ENCODE data around the gene ARHGAP10.

The ARHGAP10 gene

GRCh38 chr4:148053298-148054003 lies 321.6 kb downstream of the ARHGAP10 start:
- H2BK120ac ChIP-seq (ENCODE audit: low read depth, low read length) = no peak overlapping the region
- no peak overlapping the region for H2BK5ac ChIP-seq (ENCODE audit: low read length)
- no peak overlapping the region for H3K4ac ChIP-seq (ENCODE audit: low read length)
- H2AFZ ChIP-seq (ENCODE audit: low read length) = no peak overlapping the region
- no peak for DNase-seq (ENCODE audit: low spot score)
- peaks cover 0 to 3% of the 10 kb centered on the region in 2 donors for H3K4me1 ChIP-seq (ENCODE audit: control insufficient read depth in 2 of 2, insufficient read depth in 1 of 2, low read depth in 1 of 2, low read length in 2 of 2)
- no peak overlapping the region for H3K23ac ChIP-seq (ENCODE audit: low read depth, low read length, poor library complexity)
- H3K9ac ChIP-seq (ENCODE audit: low read depth, low read length, poor library complexity) = no peak overlapping the region
- no peak overlapping the region for H3K18ac ChIP-seq (ENCODE audit: low read length)
- no peak overlapping the region for H3K4me2 ChIP-seq (ENCODE audit: insufficient read depth, low read length, poor library complexity, severe bottlenecking)
- H3K9me3 ChIP-seq (replicated peaks in 1 of 2; ENCODE audit: control insufficient read depth in 2 of 2, insufficient read depth in 1 of 2, low read depth in 1 of 2, low read length in 2 of 2) = no peaks in the 10 kb centered on the region
- no peak overlapping the region for H4K91ac ChIP-seq (ENCODE audit: low read depth, low read length, poor library complexity)
- H3K36me3 ChIP-seq (replicated peaks in 1 of 2; ENCODE audit: control insufficient read depth in 2 of 2, insufficient read depth in 2 of 2, low read length in 2 of 2) = no peaks in the 10 kb centered on the region
- no peak overlapping the region for H2BK12ac ChIP-seq (ENCODE audit: low read length)
- no peak overlapping the region for H3K27ac ChIP-seq (replicated peaks; ENCODE audit: low read length)
- no peaks in the 10 kb centered on the region for H3K27me3 ChIP-seq (ENCODE audit: control insufficient read depth in 3 of 3, insufficient read depth in 3 of 3, low read depth in 1 of 3, low read length in 3 of 3)
- no CpG with 5 or more reads among the region's 11 CpGs for WGBS, 2 donors (ENCODE audit: extremely low coverage in 2 of 2, insufficient read length in 2 of 2, insufficient replicate concordance in 1 of 2)
- H4K8ac ChIP-seq (ENCODE audit: low read depth, low read length) = no peak overlapping the region
- no peak overlapping the region for H3K4me3 ChIP-seq (ENCODE audit: low read length in 2 of 2)
- H3K79me1 ChIP-seq (ENCODE audit: low read depth, low read length) = no peaks in the 10 kb centered on the region
- H2AK5ac ChIP-seq (ENCODE audit: low read depth, low read length) = no peak overlapping the region
- no peak overlapping the region for H2BK15ac ChIP-seq (ENCODE audit: low read length)
- no peak overlapping the region for H3K14ac ChIP-seq (ENCODE audit: low read length)

GRCh38 chr4:148054275-148054674 lies 322.4 kb downstream of the ARHGAP10 start:
- no peak overlapping the region for H2BK15ac ChIP-seq (ENCODE audit: low read length)
- no peak overlapping the region for H3K4ac ChIP-seq (ENCODE audit: low read length)
- no peak overlapping the region for H3K27ac ChIP-seq (replicated peaks; ENCODE audit: low read length)
- H4K8ac ChIP-seq (ENCODE audit: low read depth, low read length) = no peak overlapping the region
- H2AFZ ChIP-seq (ENCODE audit: low read length) = no peak overlapping the region
- no peak overlapping the region for H3K4me2 ChIP-seq (ENCODE audit: insufficient read depth, low read length, poor library complexity, severe bottlenecking)
- no peak overlapping the region for H2BK5ac ChIP-seq (ENCODE audit: low read length)
- H3K27me3 ChIP-seq (ENCODE audit: control insufficient read depth in 3 of 3, insufficient read depth in 3 of 3, low read depth in 1 of 3, low read length in 3 of 3) = no peaks in the 10 kb centered on the region
- peaks cover 0 to under 1% of the 10 kb centered on the region in 2 donors for H3K4me1 ChIP-seq (ENCODE audit: control insufficient read depth in 2 of 2, insufficient read depth in 1 of 2, low read depth in 1 of 2, low read length in 2 of 2)
- H2BK120ac ChIP-seq (ENCODE audit: low read depth, low read length) = no peak overlapping the region
- no peaks in the 10 kb centered on the region for H3K9me3 ChIP-seq (replicated peaks in 1 of 2; ENCODE audit: control insufficient read depth in 2 of 2, insufficient read depth in 1 of 2, low read depth in 1 of 2, low read length in 2 of 2)
- H3K18ac ChIP-seq (ENCODE audit: low read length) = no peak overlapping the region
- H2BK12ac ChIP-seq (ENCODE audit: low read length) = no peak overlapping the region
- H3K23ac ChIP-seq (ENCODE audit: low read depth, low read length, poor library complexity) = no peak overlapping the region
- no peak overlapping the region for H3K14ac ChIP-seq (ENCODE audit: low read length)
- no peaks in the 10 kb centered on the region for H3K36me3 ChIP-seq (replicated peaks in 1 of 2; ENCODE audit: control insufficient read depth in 2 of 2, insufficient read depth in 2 of 2, low read length in 2 of 2)
- no peak overlapping the region for H2AK5ac ChIP-seq (ENCODE audit: low read depth, low read length)
- no peak overlapping the region for H3K4me3 ChIP-seq (ENCODE audit: low read length in 2 of 2)
- DNase-seq (ENCODE audit: low spot score) = no peak
- no peak overlapping the region for H3K9ac ChIP-seq (ENCODE audit: low read depth, low read length, poor library complexity)
- no peak overlapping the region for H4K91ac ChIP-seq (ENCODE audit: low read depth, low read length, poor library complexity)
- no peaks in the 10 kb centered on the region for H3K79me1 ChIP-seq (ENCODE audit: low read depth, low read length)
- WGBS, 2 donors (ENCODE audit: extremely low coverage in 2 of 2, insufficient read length in 2 of 2, insufficient replicate concordance in 1 of 2) = no CpG with 5 or more reads among the region's 3 CpGs

GRCh38 chr4:148055844-148056243 lies 324.0 kb downstream of the ARHGAP10 start:
- H3K23ac ChIP-seq (ENCODE audit: low read depth, low read length, poor library complexity) = no peak overlapping the region
- H2BK5ac ChIP-seq (ENCODE audit: low read length) = no peak overlapping the region
- H3K27ac ChIP-seq (replicated peaks; ENCODE audit: low read length) = no peak overlapping the region
- H3K9ac ChIP-seq (ENCODE audit: low read depth, low read length, poor library complexity) = no peak overlapping the region
- WGBS, 2 donors (ENCODE audit: extremely low coverage in 2 of 2, insufficient read length in 2 of 2, insufficient replicate concordance in 1 of 2) = no CpG with 5 or more reads among the region's 6 CpGs
- H4K91ac ChIP-seq (ENCODE audit: low read depth, low read length, poor library complexity) = no peak overlapping the region
- no peak for DNase-seq (ENCODE audit: low spot score)
- no peak overlapping the region for H3K4ac ChIP-seq (ENCODE audit: low read length)
- H2AK5ac ChIP-seq (ENCODE audit: low read depth, low read length) = no peak overlapping the region
- H3K4me3 ChIP-seq (ENCODE audit: low read length in 2 of 2) = no peak overlapping the region
- H2BK15ac ChIP-seq (ENCODE audit: low read length) = no peak overlapping the region
- H3K18ac ChIP-seq (ENCODE audit: low read length) = no peak overlapping the region
- no peaks in the 10 kb centered on the region for H3K36me3 ChIP-seq (replicated peaks in 1 of 2; ENCODE audit: control insufficient read depth in 2 of 2, insufficient read depth in 2 of 2, low read length in 2 of 2)
- H3K27me3 ChIP-seq (ENCODE audit: control insufficient read depth in 3 of 3, insufficient read depth in 3 of 3, low read depth in 1 of 3, low read length in 3 of 3) = no peaks in the 10 kb centered on the region
- H3K4me1 ChIP-seq (ENCODE audit: control insufficient read depth in 2 of 2, insufficient read depth in 1 of 2, low read depth in 1 of 2, low read length in 2 of 2) = no peaks in the 10 kb centered on the region
- H3K79me1 ChIP-seq (ENCODE audit: low read depth, low read length) = no peaks in the 10 kb centered on the region
- no peak overlapping the region for H2BK12ac ChIP-seq (ENCODE audit: low read length)
- H3K14ac ChIP-seq (ENCODE audit: low read length) = no peak overlapping the region
- H3K4me2 ChIP-seq (ENCODE audit: insufficient read depth, low read length, poor library complexity, severe bottlenecking) = no peak overlapping the region
- H2BK120ac ChIP-seq (ENCODE audit: low read depth, low read length) = no peak overlapping the region
- H3K9me3 ChIP-seq (replicated peaks in 1 of 2; ENCODE audit: control insufficient read depth in 2 of 2, insufficient read depth in 1 of 2, low read depth in 1 of 2, low read length in 2 of 2) = no peaks in the 10 kb centered on the region
- H4K8ac ChIP-seq (ENCODE audit: low read depth, low read length) = no peak overlapping the region
- H2AFZ ChIP-seq (ENCODE audit: low read length) = no peak overlapping the region

- no peak for DNase-seq (ENCODE audit: low spot score)
- no CpG with 5 or more reads among the region's 6 CpGs for WGBS, 2 donors (ENCODE audit: extremely low coverage in 2 of 2, insufficient read length in 2 of 2, insufficient replicate concordance in 1 of 2)
Observed at GRCh38 chr4:148056879-148057278, 325.0 kb downstream of the ARHGAP10 start.

More at GRCh38 chr4:148056879-148057278, 325.0 kb downstream of the ARHGAP10 start:
- no peak overlapping the region for H2BK120ac ChIP-seq (ENCODE audit: low read depth, low read length)
- no peak overlapping the region for H3K23ac ChIP-seq (ENCODE audit: low read depth, low read length, poor library complexity)
- H2BK5ac ChIP-seq (ENCODE audit: low read length) = no peak overlapping the region
- H2AK5ac ChIP-seq (ENCODE audit: low read depth, low read length) = no peak overlapping the region
- H3K79me1 ChIP-seq (ENCODE audit: low read depth, low read length) = no peaks in the 10 kb centered on the region
- no peak overlapping the region for H3K4ac ChIP-seq (ENCODE audit: low read length)
- no peaks in the 10 kb centered on the region for H3K27me3 ChIP-seq (ENCODE audit: control insufficient read depth in 3 of 3, insufficient read depth in 3 of 3, low read depth in 1 of 3, low read length in 3 of 3)
- no peak overlapping the region for H3K18ac ChIP-seq (ENCODE audit: low read length)
- H2AFZ ChIP-seq (ENCODE audit: low read length) = no peak overlapping the region
- no peak overlapping the region for H2BK15ac ChIP-seq (ENCODE audit: low read length)
- no peak overlapping the region for H4K8ac ChIP-seq (ENCODE audit: low read depth, low read length)
- H3K14ac ChIP-seq (ENCODE audit: low read length) = no peak overlapping the region
- no peak overlapping the region for H2BK12ac ChIP-seq (ENCODE audit: low read length)
- H3K4me3 ChIP-seq (ENCODE audit: low read length in 2 of 2) = no peak overlapping the region
- no peak overlapping the region for H3K9ac ChIP-seq (ENCODE audit: low read depth, low read length, poor library complexity)
- H3K9me3 ChIP-seq (replicated peaks in 1 of 2; ENCODE audit: control insufficient read depth in 2 of 2, insufficient read depth in 1 of 2, low read depth in 1 of 2, low read length in 2 of 2) = no peaks in the 10 kb centered on the region
- no peak overlapping the region for H4K91ac ChIP-seq (ENCODE audit: low read depth, low read length, poor library complexity)
- no peaks in the 10 kb centered on the region for H3K36me3 ChIP-seq (replicated peaks in 1 of 2; ENCODE audit: control insufficient read depth in 2 of 2, insufficient read depth in 2 of 2, low read length in 2 of 2)
- H3K4me1 ChIP-seq (ENCODE audit: control insufficient read depth in 2 of 2, insufficient read depth in 1 of 2, low read depth in 1 of 2, low read length in 2 of 2) = no peaks in the 10 kb centered on the region
- no peak overlapping the region for H3K4me2 ChIP-seq (ENCODE audit: insufficient read depth, low read length, poor library complexity, severe bottlenecking)
- no peak overlapping the region for H3K27ac ChIP-seq (replicated peaks; ENCODE audit: low read length)
